Hematopoietic multipotent progenitor cell treated with erythropoietin and hydrocortisone succinate and interleukin-3 and kit ligand, for 8 days (in vitro differentiated cells): ENCODE results near the gene SEPTIN7.

Experiments used
- DNase-seq: peaks from one replicate; pipeline ENCODE4 v3.0.0-alpha.2; 2015

The SEPTIN7 gene

GRCh38 chr7:35792472-35792871 is 8.4 kb upstream of the SEPTIN7 start:
- no peak for DNase-seq

- DNase-seq = no peak
Observed at GRCh38 chr7:35792873-35793489, 7.9 kb upstream of the SEPTIN7 start.

- DNase-seq = no peak
Observed at GRCh38 chr7:35797311-35797710, 3.5 kb upstream of the SEPTIN7 start.

GRCh38 chr7:35799846-35800717 is 775 bp upstream of the SEPTIN7 start:
- DNase-seq = peak; percentile 94

GRCh38 chr7:35801392-35802101 is 690 bp downstream of the SEPTIN7 start:
- DNase-seq = peak; percentile 75

GRCh38 chr7:35802102-35802466 is 1.2 kb downstream of the SEPTIN7 start:
- no peak for DNase-seq

- DNase-seq = peak; percentile 37
Observed at GRCh38 chr7:35802649-35803048, 1.8 kb downstream of the SEPTIN7 start.

GRCh38 chr7:35804231-35804970 is 3.5 kb downstream of the SEPTIN7 start:
- no peak for DNase-seq

GRCh38 chr7:35805876-35806275 is 5.0 kb downstream of the SEPTIN7 start:
- no peak for DNase-seq

- no peak for DNase-seq
Observed at GRCh38 chr7:35816514-35816913, 15.7 kb downstream of the SEPTIN7 start.

- no peak for DNase-seq
Observed at GRCh38 chr7:35817181-35817580, 16.3 kb downstream of the SEPTIN7 start.

GRCh38 chr7:35817930-35818329 is 17.1 kb downstream of the SEPTIN7 start:
- DNase-seq = no peak

GRCh38 chr7:35818513-35818912 is 17.7 kb downstream of the SEPTIN7 start:
- no peak for DNase-seq

- no peak for DNase-seq
Observed at GRCh38 chr7:35819310-35819709, 18.5 kb downstream of the SEPTIN7 start.

GRCh38 chr7:35819954-35820703 is 19.3 kb downstream of the SEPTIN7 start:
- no peak for DNase-seq

GRCh38 chr7:35820858-35821257 is 20.0 kb downstream of the SEPTIN7 start:
- DNase-seq = no peak

GRCh38 chr7:35823440-35823839 is 22.6 kb downstream of the SEPTIN7 start:
- no peak for DNase-seq

GRCh38 chr7:35825974-35826373 is 25.1 kb downstream of the SEPTIN7 start:
- no peak for DNase-seq

GRCh38 chr7:35826751-35827150 is 25.9 kb downstream of the SEPTIN7 start:
- DNase-seq = no peak

- no peak for DNase-seq
Observed at GRCh38 chr7:35828817-35829216, 28.0 kb downstream of the SEPTIN7 start.

GRCh38 chr7:35831208-35831607 is 30.4 kb downstream of the SEPTIN7 start:
- DNase-seq = no peak
